K562 (cell line): ENCODE results near the gene FAM219B. TPM values are rescaled to one million over a fixed set of nuclear protein-coding genes. Genes with fewer than 3 reads are reported as not detected.

Experiments used
- ATAC-seq: fragments of 200-7000 bp; cut with Tn5 transposase; 3 replicates; pipeline ENCODE4 v1.9.1; 2020; ENCODE audit warnings: moderate library complexity
- BruUV-seq: library from RNA; stranded (reverse); fragments of 400-500 nt; replicated peaks from 2 replicates; lab custom pipeline; 2021; lab: Mats Ljungman, UMichigan
- CTCF ChIA-PET: fragments of 300-600 bp; formaldehyde crosslinking; extraction: SDS; loops from one replicate; lab custom pipeline; 2021; ENCODE audit warnings: low intra/inter-chr PET ratio; lab: Yijun Ruan, JAX
- POLR2A ChIA-PET: fragments of 300-600, 350-650 bp; sonication (Branson Sonifier 250); formaldehyde crosslinking; extraction: SDS; loops from one replicate; lab custom pipeline; 2021; ENCODE audit warnings: antibody characterized with exemption, inconsistent platforms; lab: Yijun Ruan, JAX
- DNase-seq, 4 experiments: peaks; one replicate each; pipeline versions ENCODE4 v3.0.0 to v3.0.0-alpha.2; 2011 to 2018; ENCODE audit warnings: low spot score in 3 of 4, mixed read lengths in 3 of 4; ENCODE audit errors: extremely low read depth in 1 of 4
- FAIRE-seq: peaks from 2 replicates; lab custom pipeline; 2011; peaks lifted over from hg19 to GRCh38; lab: Jason Lieb, UNC
- H2AFZ ChIP-seq: 2 replicates; pipeline ENCODE4 v1.6.0; 2011; ENCODE audit warnings: low read depth, low read length, control low read depth, inconsistent platforms
- H3K27ac ChIP-seq: fragments of 200-600 bp; 3 replicates; pipeline ENCODE4 v1.8.0; 2011; ENCODE audit warnings: low read depth, mild to moderate bottlenecking, control low read depth, inconsistent platforms, low read length, moderate library complexity, mixed read lengths; ENCODE audit errors: extremely low read depth
- H3K27me3 ChIP-seq, 2 experiments: fragments of 300-600 bp in 1 of 2; 2 replicates in 1 of 2; 3 replicates in 1 of 2; pipeline versions ENCODE4 v1.6.0 to v1.8.0; 2011; ENCODE audit warnings: inconsistent platforms in 2 of 2, low read length in 2 of 2, mild to moderate bottlenecking in 1 of 2, mixed read lengths in 1 of 2, moderate library complexity in 1 of 2; ENCODE audit not compliant: control insufficient read depth in 2 of 2, insufficient read depth in 2 of 2
- H3K36me3 ChIP-seq: fragments of 300-600 bp; 3 replicates; pipeline ENCODE4 v1.8.0; 2011; ENCODE audit warnings: mild to moderate bottlenecking, low read length, inconsistent platforms; ENCODE audit not compliant: control insufficient read depth, insufficient read depth
- H3K4me1 ChIP-seq, 2 experiments: fragments of 200-600 bp in 1 of 2; replicated peaks in 1 of 2; 2 replicates in 1 of 2; 3 replicates in 1 of 2; pipeline versions ENCODE4 v1.5.1 to v1.8.0; 2011; ENCODE audit warnings: inconsistent platforms in 2 of 2, low read length in 2 of 2, mild to moderate bottlenecking in 1 of 2, mixed read lengths in 1 of 2, moderate library complexity in 1 of 2; ENCODE audit not compliant: control insufficient read depth in 2 of 2, insufficient read depth in 2 of 2
- H3K4me2 ChIP-seq: 2 replicates; pipeline ENCODE4 v1.6.1; 2011; ENCODE audit warnings: low read length, control low read depth, inconsistent platforms, mixed read lengths; ENCODE audit not compliant: insufficient read depth
- H3K4me3 ChIP-seq: fragments of 200-600 bp; sonication (generic), shearing (Covaris generic); 2 replicates; pipeline ENCODE4 v1.5.1; 2016; ENCODE audit warnings: control low read depth, inconsistent platforms
- H3K79me2 ChIP-seq: fragments of 200-600 bp; 3 replicates; pipeline ENCODE4 v1.8.0; 2011; ENCODE audit warnings: low read length, inconsistent platforms; ENCODE audit not compliant: control insufficient read depth, insufficient read depth
- H3K9ac ChIP-seq, 2 experiments: 2 replicates each; pipeline versions ENCODE4 v1.6.0 to v1.6.1; 2011; ENCODE audit warnings: low read depth in 2 of 2, low read length in 2 of 2, control low read depth in 1 of 2, inconsistent platforms in 1 of 2, mild to moderate bottlenecking in 1 of 2, mixed read lengths in 1 of 2; ENCODE audit not compliant: insufficient read depth in 1 of 2
- H3K9me1 ChIP-seq: one replicate; pipeline ENCODE4 v1.6.0; 2011; ENCODE audit warnings: inconsistent platforms, mild to moderate bottlenecking, low read length, moderate library complexity; ENCODE audit not compliant: control insufficient read depth, insufficient read depth
- H3K9me3 ChIP-seq: replicated peaks from 2 replicates; pipeline ENCODE4 v1.5.1; 2011; ENCODE audit warnings: low read depth, low read length, inconsistent platforms; ENCODE audit not compliant: control insufficient read depth, insufficient read depth
- H4K20me1 ChIP-seq: replicated peaks from 2 replicates; pipeline ENCODE4 v1.6.1; 2011; ENCODE audit warnings: low read length, inconsistent platforms, mixed read lengths; ENCODE audit not compliant: control insufficient read depth, insufficient read depth
- ATF4 ChIP-seq: fragments of 450-650 bp; formaldehyde crosslinking; IDR thresholded peaks from 2 replicates; pipeline ENCODE4 v1.4.0; 2022; ENCODE audit warnings: mild to moderate bottlenecking, moderate library complexity
- BCOR ChIP-seq: fragments of 450-650 bp; IDR thresholded peaks from 2 replicates; pipeline ENCODE4 v1.6.1; 2016
- BHLHE40 ChIP-seq: IDR thresholded peaks from 2 replicates; pipeline ENCODE4 v1.6.1; 2011; ENCODE audit warnings: low read length, improper control_type of control experiment
- KAT7 ChIP-seq: sonication (generic); formaldehyde crosslinking; IDR thresholded peaks from 2 replicates; pipeline ENCODE4 v1.8.0; 2022; ENCODE audit warnings: missing genetic modification reagents, mild to moderate bottlenecking, borderline replicate concordance
- KHSRP ChIP-seq: fragments of 450-650 bp; IDR thresholded peaks from 2 replicates; pipeline ENCODE4 v1.6.1; 2017
- MEF2D ChIP-seq: conservative IDR thresholded peaks from 2 replicates; pipeline ENCODE4 v1.6.1; 2016; ENCODE audit warnings: low read depth, missing genetic modification characterization, missing compliant biosample characterization
- TCFL5 ChIP-seq: fragments of 250-450 bp; sonication (Bioruptor Pico); conservative IDR thresholded peaks from 2 replicates; pipeline ENCODE4 v1.6.1; 2021; ENCODE audit warnings: mild to moderate bottlenecking, moderate library complexity, matching md5 sums
- ZNF511 ChIP-seq: sonication (generic); formaldehyde crosslinking; IDR thresholded peaks from 2 replicates; pipeline ENCODE4 v1.8.0; 2022; ENCODE audit warnings: mild to moderate bottlenecking, missing genetic modification reagents
- WGBS: fragments of 100-300 bp; shearing (Covaris generic); methylation state at CpG from one replicate; pipeline ENCODE4 v1.1.6; 2016; ENCODE audit warnings: low coverage, mixed read lengths; ENCODE audit not compliant: insufficient coverage; ENCODE audit errors: missing lambda C conversion rate; 5-methylcytosine and 5-hydroxymethylcytosine counted together
- in situ Hi-C: fragments of 300-500 bp; cut with MboI; formaldehyde crosslinking; loops from 4 replicates; pipeline ENCODE4 v1.15.0; 2018; ENCODE audit warnings: inconsistent platforms, mixed read lengths
- intact Hi-C: fragments of 100-400 bp; cut with micrococcal nuclease; formaldehyde crosslinking; loops from 2 replicates; pipeline ENCODE4 v1.14.2; 2022
- polyA plus RNA-seq, 8 experiments: library from polyadenylated mRNA; depleted of rRNA in 4 of 8; stranded (reverse) in 5 of 8; unstranded in 3 of 8; fragments of >200 nt; fragmentation: Nextera tagmentation in 2 of 8; fragmentation: Illumina TruSeq in 1 of 8; extraction: Ambion mirVana in 2 of 8; extraction: Trizol in 1 of 8; gene quantifications; 2 replicates each; pipeline versions ENCODE4 v1.2.1 to v1.2.3, GENCODE V29; 2011 to 2014; ENCODE audit warnings: inconsistent platforms in 1 of 8, missing spikeins in 1 of 8
- total RNA-seq, 7 experiments: library from RNA; depleted of rRNA in 6 of 7; stranded (reverse); fragments of >200 nt in 6 of 7; fragmentation: Illumina TruSeq in 2 of 7; extraction: Trizol in 2 of 7; gene quantifications; 2 replicates each; pipeline versions ENCODE4 v1.2.1 to v1.2.3, GENCODE V29; 2011 to 2021; ENCODE audit warnings: low replicate concordance in 1 of 7

Gene FAM219B
- total and polyA plus RNA-seq, 9 of the 15 experiments (the other 6 are each of a cell fraction or from before 2014, with no cell fraction given) = 6.8 to 50.4 (median 29.4) TPM

GRCh38 chr15:74888716-74889115 is 17.9 kb downstream of the FAM219B start:
- Histone ChIP-seq H3K4me2 (peak overlapping the region; percentile 91), H3K9ac (peak overlapping the region; percentile 91 to 98; a peak in 2 of 4 replicates), H2AFZ (peak overlapping the region; percentile 99), H3K4me3 (0 out of 2 replicates have a peak overlapping the region, but pooled peaks have one; percentile 72), H3K27me3 (no peaks in the 10 kb centered on the region), H3K79me2 (peaks cover 24% of the 10 kb centered on the region), H4K20me1 (no peaks in the 10 kb centered on the region), H3K36me3 (peaks cover 28% of the 10 kb centered on the region; the same call in 2 of the 3 replicates), H3K27ac (peak overlapping the region; percentile 76), H3K4me1 (peaks cover 26 to 33% of the 10 kb centered on the region in 2 experiments; a peak in 4 of 5 replicates), H3K9me3 (no peaks in the 10 kb centered on the region), H3K9me1 (peaks cover 4% of the 10 kb centered on the region)
- POLR2A ChIA-PET = interaction anchor here (0.6 to 1.6 kb wide), 7 partner anchors 9 to 704 kb away, joined by 3 to 7 read pairs (median 3); no protein-coding TSS in a partner anchor
- 74% methylated on average over 3 of the region's 4 CpGs for WGBS
- TF ChIP-seq TCFL5 (CRISPR knock-in tag) (no peak), KAT7 (CRISPR knock-in tag) (no peak), KHSRP (no peak), MEF2D (tag) (no peak), ZNF511 (CRISPR knock-in tag) (no peak), ATF4 (CRISPR knock-in tag) (no peak), BHLHE40 (no peak), BCOR (no peak)
- BruUV-seq = no TSS peak
- intact Hi-C loops = no loop called here
- ATAC-seq = peak; percentile 9
- CTCF ChIA-PET = no interaction called here
- no peak for FAIRE-seq
- in situ Hi-C loops = no loop called here
- DNase-seq = peak in 1 of 4 experiments; percentile 28
